Embryonic facial prominence (tissue), 1 donor: ENCODE data around the gene KRTAP10-7.
"Not testable (repeated sequence)": the region's sequence is repeated elsewhere in the genome, so short reads cannot be mapped to it uniquely, and the experiment has no call there.

Source experiments
- DNase-seq: peaks from one replicate; pipeline ENCODE4 v3.0.0-alpha.2; 2016; ENCODE audit errors: extremely low spot score

The KRTAP10-7 gene

DNA sequence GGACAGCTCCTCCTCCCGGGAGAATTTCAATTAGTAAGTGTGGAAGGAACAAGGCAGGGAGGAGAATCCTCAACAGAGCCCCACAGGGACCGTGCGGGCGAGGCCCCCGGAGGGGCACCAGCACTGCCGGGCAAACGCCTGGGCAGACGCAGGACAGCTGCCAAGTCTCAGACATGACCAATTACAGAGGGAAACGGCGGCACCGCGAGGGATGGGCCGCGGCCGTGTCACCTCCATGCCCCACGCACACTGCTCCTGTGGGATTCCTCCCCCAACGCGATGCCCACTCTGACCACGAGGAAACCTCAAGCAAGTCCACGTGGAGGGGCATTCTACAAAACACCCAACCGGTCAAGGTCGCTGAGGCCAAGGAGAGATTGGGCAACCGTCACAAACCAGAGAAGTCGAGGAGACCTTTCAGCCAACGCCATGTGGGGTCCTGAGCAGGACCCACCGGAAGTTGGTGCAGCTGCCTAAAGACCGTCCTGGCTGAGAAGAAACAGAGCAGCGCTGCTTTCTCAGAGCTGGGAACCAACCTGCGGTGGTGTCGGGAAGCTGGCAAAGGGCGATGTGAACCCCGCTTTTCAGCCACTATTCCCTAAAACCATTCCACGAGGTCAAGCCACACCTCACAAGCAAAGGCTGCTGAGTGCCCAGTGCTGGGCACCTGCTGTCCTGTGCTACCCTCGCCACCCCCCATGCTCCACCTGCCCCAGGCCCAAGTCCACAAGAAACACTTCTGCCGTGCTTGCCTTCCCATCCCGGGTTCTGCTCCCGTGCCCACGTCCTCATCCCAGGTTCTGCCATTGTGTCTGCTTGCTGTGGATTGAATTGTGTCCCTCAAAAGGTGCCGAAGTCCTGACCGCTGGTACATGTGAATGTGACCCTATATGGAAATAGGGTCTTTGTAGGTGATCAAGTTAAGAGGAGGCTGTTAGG lies 28.3 kb upstream of the KRTAP10-7 start:
- DNase-seq, result no peak

DNA sequence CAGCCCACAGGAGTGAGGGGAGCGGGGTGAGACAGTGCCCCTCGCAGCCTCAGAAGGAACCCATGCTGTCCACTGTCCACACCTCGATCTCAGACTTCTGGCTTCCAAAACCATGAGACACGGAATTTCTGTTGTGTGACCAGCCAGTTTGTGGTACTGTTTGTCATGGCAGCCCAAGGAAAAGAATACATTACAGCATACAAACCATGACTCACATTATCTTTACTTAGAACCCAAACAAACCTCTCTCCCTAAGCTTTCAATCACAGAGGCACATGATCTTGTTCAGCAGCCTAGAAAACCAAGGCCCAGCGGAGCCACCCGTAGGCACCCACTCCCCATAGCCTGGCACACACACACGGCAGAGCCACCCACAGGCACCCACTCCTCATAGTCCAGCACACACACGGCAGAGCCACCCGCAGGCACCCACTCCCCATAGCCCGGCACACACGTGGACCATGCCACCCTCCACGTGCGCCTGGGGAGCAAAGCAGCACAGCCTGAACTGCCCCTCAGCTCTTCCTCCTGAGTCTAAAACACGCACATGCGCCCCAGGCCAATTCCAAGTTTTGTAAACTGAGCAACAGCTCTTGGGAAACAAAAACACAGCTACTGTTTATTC lies 27.3 kb upstream of the KRTAP10-7 start:
- DNase-seq, result no peak

DNA sequence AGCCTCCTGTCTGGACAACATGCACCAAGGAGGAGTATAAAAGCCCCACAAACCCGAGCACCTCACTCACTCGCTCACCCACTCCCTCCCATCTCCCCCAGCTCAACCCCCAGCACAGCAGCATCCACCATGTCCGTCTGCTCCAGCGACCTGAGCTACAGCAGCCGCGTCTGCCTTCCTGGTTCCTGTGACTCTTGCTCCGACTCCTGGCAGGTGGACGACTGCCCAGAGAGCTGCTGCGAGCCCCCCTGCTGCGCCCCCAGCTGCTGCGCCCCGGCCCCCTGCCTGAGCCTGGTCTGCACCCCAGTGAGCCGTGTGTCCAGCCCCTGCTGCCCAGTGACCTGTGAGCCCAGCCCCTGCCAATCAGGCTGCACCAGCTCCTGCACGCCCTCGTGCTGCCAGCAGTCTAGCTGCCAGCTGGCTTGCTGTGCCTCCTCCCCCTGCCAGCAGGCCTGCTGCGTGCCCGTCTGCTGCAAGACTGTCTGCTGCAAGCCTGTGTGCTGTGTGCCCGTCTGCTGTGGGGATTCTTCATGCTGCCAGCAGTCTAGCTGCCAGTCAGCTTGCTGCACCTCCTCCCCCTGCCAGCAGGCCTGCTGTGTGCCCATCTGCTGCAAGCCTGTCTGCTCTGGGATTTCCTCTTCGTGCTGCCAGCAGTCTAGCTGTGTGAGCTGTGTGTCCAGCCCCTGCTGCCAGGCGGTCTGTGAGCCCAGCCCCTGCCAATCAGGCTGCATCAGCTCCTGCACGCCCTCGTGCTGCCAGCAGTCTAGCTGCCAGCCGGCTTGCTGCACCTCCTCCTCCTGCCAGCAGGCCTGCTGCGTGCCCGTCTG lies 26.6 kb upstream of the KRTAP10-7 start, which contains the start of gene KRTAP10-4:
TSS of gene KRTAP10-4 (plus strand) at position 100 of the 827 bp plus-strand sequence. CDS start at position 130, 30 bp downstream.
- not testable (repeated sequence) for DNase-seq

DNA sequence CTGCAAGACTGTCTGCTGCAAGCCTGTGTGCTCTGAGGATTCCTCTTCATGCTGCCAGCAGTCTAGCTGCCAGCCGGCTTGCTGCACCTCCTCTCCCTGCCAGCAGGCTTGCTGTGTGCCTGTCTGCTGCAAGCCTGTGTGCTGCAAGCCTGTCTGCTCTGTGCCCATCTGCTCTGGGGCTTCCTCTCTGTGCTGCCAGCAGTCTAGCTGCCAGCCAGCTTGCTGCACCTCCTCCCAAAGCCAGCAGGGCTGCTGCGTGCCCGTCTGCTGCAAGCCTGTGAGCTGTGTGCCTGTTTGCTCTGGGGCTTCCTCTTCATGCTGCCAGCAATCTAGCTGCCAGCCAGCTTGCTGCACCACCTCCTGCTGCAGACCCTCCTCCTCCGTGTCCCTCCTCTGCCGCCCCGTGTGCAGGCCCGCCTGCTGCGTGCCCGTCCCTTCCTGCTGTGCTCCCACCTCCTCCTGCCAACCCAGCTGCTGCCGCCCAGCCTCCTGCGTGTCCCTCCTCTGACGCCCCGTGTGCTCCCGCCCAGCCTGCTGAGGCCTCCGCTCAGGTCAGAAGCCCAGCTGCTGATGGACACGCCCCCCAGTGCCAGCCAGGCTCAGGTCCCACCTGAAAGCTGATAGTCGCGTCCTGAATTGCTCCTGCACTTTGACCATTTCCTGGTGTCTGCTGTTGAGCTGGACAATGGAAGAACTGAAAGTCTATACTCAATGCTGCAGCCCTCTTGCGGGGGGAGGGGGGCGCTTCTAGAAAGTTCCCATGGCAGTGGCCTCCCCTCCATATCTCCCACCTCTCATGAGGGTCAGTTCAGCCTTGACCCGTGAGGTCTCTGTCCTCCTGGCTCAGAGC lies 25.7 kb upstream of the KRTAP10-7 start:
- no peak for DNase-seq

DNA sequence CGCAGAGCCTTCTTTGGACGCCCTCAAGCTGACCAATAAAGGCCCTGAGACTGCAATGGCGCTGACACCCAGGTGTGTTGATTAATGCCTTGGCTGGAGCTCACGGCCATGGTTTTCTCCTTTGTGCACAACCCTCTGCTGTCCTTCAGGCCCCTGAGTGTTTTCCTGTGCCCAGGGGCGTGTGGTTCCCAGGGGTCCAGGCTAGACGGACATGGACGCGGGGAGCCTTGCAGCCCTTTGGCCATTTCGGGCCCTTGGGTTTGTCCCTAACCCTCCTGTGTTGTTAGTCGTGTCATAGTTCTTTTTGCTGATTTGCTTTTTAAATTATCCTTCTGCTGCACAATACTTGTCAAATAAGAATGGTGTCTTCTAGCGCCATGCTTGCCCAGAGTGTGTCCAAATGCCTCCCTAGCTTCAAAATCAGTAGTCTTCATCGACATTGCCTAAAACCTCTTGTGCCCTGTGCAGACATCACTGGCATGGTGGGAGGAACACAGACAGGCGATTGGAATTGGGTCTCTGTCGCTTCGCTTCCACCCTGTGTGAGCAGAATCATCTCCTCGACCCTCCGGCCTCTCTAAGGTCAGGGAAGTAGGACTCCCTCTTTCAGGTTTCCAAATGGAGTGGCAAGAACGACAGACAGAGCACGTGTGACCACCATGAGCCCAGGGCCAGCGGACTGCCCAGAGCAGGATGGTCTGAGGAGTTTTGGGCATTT lies 24.9 kb upstream of the KRTAP10-7 start:
- DNase-seq, result no peak

DNA sequence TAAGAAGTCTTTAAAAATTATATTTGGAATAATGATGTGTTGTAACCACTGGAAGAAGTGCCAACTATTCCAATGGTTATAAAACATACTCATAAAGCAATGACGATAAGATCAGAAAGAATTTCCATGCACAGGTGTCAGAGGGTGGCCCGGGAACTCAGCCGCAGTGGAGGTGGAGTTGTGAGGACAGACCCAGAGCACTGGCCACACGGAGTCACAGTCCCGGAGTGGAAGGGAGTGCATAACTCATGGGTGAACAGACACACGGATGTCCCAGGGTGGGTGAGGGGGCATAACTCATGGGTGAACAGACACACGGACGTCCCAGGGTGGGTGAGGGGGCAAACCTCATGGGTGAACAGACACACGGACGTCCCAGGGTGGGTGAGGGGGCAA lies 24.4 kb upstream of the KRTAP10-7 start:
- DNase-seq, result no peak

DNA sequence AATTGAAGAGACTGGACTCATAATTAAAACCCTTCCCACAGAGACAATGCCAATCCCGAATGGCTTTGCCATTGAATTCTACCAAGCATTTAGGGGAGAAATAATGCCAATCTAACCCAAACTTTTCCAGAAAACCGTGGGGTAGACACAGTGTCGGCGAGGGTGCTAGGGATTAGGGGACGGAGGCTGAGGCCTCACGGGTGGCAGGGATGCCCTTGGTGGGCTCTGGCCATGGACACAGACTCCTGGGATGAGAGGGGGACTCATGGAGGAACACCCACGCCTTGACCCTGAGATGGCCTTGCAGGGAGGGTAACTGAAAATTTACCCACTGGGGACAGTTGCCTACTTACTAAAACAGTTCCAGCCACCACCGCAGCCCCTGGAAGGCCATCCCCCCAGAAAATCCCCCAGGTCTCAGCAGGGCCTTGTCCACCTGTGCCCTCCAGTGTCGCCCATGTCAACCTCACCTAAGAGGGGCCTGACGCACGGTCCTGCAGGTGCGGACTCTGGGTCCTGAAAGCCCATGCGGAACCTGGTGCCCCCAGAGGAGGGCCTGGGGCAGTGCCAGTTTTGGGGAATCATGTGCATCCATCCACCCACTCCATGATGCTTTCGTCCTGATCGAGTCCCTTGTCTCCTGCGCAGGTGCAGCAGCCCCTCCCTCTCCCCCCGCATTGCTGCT lies 21.9 kb upstream of the KRTAP10-7 start:
- no peak for DNase-seq

DNA sequence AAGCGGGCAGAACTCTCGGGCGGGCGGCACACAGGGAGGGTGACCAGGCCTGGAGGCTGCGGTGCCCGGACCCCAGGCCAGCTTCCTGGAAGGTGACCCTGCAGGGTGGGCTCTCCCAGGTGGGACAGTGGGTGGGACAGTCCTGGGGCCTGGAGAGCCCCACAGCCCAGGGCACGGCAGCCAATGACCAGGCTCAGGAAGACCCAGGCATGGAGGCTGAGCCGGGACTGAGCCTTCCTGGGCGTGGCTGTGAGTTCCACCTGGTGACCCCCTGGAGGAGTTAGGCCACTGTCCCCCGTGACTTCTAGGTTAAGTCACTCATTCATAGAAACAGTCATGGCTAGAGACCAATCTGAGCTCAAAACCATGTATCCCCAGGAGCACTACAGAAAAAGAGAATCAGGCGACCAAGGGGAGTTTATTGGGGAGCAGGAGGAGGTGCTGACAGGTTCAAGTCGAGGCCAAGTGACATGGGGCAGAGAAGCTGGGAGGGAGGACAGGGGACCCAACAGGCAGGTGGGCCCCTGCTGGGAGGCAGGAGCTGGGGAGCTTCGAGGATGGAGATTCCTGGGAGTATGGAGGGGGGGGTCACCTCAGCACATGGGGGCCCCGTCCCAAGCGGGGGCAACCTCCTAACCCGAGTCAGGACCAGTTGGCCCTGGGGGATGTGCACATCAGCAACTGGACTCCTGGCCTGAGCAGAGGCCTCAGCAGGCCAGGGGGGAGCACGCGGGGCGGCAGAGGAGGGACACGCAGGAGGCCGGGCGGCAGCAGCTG lies 21.2 kb upstream of the KRTAP10-7 start:
- DNase-seq, result no peak

DNA sequence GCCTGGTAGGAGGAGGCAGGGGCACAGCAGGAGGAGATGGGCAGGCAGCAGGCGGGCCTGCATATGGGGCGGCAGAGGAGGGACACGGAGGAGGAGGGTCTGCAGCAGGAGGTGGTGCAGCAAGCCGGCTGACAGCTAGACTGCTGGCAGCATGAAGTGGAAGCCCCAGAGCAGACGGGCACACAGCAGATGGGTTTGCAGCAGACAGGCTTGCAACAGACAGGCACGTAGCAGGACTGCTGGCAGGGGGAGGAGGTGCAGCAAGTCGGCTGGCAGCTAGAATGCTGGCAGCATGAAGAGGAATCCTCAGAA lies 20.6 kb upstream of the KRTAP10-7 start:
- DNase-seq, result no peak

DNA sequence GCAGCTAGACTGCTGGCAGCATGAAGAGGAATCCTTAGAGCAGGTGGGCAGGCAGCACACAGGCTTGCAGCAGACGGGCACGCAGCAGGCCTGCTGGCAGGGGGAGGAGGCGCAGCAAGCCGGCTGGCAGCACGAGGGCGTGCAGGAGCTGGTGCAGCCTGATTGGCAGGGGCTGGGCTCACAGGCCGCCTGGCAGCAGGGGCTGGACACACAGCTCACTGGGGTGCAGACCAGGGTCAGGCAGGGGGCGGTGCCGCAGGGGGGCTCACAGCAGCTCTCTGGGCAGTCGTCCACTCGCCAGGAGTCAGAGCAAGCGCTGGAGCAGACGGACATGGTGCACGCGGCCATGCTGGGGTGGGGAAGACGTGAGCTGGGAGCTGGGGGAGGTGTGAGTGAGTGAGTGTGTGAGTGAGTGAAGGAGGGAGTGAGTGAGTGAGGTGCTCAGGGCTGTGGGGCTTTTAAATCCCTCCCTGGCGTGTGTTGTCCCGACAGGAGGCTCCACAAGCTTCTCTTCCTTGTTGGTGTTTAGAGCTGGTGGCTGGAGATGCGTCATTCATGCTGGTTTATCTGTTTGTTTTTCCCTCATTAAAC lies 20.1 kb upstream of the KRTAP10-7 start, which contains the start of gene KRTAP10-5:
TSS of gene KRTAP10-5 (minus strand) at position 374 of the 591 bp plus-strand sequence. CDS start at position 348, 26 bp downstream.
- DNase-seq, result not testable (repeated sequence)

DNA sequence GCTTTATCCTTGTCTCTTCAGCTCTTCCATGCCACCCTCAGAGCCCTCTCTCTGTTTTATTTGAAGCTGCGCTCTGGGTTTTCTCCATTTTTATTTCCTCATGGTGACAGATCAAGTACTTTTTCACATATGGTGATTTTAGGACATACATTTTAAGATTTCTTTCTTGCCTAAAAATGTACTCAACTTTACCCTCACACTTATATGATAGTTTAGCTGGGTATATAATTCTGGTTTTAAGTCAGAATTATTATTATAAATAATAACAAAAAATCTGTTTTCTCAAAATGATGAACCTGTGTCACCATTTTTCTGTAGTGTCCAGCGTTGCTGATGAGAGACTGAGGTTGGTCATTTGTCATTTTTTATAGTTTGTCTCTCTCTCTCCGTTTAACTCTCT lies 19.2 kb upstream of the KRTAP10-7 start:
- no peak for DNase-seq

DNA sequence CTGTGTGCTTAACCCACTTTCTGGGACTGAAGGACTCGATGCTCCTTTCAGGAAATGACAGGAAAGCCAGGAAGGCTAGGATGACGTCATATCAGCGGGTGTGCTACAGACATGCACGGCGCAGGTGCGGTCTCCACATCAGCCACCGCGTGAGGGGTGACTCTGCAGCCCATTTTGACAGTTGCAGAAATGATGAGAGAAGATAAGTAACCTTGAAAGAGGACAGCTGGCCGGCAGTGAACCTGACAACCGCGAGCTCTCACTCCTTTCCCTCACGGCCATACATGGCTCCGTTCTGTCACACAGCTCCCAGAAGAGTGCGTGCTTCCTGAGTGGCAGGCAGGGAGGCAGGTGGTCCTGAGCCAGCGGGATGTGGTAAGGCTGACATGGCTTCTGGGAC lies 18.3 kb upstream of the KRTAP10-7 start:
- DNase-seq, result no peak

DNA sequence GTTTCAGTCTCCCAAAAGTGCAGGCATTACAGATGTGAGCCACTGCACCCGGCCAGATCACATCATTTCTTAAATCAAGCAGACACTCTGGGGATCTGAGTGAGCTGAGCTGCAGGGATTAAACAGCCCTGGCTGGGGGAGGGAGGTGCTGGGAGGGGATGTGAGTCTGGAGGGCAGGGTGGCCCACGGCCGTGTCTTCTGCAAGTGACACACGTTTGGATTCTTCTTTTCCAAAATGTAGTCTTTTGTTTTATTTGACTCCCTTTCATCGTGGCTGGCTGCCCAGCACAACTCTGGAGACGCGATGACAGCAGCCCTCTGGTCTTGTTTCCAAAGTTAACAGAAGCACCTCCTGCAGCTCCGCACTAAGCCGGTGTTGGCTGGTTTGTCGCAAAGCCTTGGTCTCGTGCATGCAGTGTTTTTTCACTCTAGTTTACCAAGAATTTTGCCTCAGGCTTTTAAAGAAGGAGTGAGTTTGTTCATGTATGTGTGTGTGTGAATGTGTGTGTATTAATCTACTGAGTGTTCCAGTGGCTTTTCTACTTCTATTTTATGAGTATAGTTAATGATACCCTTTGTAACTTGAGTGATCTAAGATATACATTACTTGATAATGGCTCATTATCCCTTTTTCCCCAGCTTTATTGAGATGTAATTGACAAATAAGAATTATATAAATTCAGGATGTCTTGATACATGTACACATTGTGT lies 17.2 kb upstream of the KRTAP10-7 start:
- DNase-seq, result peak; percentile 36

DNA sequence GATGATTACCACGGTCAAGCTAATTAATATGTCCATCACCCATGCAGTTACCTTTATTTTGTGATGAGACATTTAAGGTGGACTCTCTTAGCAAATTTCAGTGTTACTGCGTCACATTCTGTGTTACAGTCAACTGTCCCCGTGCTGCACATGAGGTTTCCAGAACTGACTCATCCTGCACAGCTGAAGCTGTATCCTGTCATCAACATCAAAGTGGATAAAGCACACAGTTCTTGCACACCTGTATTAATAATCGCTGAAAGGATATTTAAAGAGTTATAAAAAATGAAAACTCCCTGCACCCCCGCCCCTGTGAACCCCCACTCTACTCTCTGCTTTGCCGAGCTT lies 16.6 kb upstream of the KRTAP10-7 start:
- no peak for DNase-seq

DNA sequence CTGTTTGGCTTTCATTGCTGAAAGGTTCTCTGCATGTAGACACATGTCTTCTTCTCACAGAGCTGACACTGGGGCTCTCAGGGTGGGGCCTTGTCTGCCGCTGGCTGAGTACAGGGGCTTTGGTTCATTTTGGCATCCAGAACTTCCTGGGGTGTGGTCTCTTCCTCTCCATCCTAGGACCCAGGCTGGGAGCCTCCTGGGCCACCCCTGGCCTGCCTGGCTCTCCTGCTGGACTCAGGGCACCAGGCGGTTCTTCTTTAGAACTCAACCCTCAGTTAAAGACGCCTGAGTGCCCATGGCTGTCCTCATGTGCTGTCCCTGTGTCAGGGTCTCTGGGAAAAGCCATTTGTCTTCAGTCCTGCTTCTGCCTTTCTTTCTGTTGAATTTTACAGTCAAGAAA lies 14.5 kb upstream of the KRTAP10-7 start:
- DNase-seq, result no peak

DNA sequence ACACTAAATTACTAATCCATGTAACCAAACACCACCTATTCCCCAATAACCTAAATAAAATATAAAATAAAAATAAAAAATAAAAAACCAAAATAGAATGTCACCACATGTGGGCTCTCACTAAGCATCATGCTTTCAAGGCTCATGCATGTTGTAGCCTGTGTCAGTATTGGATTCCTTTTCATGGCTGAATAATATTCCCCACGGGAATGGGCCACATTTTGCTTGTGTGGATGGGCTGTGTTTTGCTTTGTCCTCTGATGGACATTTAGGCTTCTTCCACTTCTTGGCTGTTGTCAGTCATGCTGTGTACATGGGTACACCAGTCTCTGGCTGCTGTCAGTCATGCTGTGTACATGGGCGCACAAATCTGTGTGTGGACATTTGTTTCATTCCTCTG lies 11.3 kb upstream of the KRTAP10-7 start:
- no peak for DNase-seq

DNA sequence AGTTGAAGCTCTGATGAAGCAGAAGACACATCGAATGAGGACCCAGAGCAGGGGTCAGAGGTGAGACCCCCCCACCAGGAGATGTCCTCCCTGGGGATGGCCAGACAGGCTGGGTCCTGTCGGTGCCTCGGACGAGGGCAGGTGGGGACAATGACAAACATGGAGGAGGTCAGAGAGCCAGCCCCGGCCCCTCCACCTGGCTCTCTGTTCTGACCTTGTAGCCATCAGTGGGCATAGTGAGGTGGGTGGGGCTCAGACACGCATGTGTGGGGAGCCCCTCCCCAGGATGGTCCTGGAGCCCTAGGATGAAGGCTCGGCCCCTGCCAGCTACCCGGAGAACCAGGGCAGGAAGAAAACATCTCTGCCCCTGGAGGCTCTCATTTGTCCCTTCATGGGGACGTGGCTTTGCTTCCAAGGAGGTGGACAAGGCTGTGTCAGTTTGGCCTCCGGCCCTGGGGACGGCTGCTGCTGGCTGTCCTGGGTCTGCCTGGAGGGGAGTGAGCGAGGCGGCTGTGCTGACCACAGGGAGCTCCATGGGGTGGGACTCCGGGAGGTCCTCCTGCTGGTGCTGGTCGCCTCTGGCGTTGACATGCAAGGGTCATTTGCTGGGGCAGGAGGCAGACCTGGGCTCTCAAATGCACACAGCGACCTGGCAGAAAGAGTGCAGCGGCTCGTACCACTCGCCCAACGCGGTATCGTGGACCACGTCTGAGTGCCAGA lies 10.7 kb upstream of the KRTAP10-7 start:
- no peak for DNase-seq

DNA sequence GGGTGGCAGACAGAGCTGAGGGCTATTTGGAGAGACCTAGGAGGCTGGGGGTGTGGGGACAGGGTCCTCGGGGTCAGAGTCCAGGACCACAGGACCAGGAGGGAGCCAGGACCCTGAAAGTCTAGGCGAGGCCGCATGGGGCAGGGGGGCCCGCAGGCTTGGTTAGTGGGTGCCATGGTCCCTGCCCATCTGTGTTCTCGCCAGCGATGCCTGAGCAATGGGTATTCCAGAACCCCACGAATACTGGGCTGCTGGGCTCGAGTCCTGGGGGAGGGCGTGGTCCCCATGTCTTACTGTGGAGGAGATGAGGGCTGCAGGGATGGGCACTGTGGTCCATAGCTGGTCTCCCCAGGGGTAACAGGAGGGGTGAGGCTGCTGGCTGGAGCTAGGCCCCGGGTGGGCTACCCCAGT lies 10.1 kb upstream of the KRTAP10-7 start:
- DNase-seq, result no peak
